ENCODE results near the gene EPS15. TPM values are rescaled to one million over a fixed set of nuclear protein-coding genes. Genes with fewer than 3 reads are reported as not detected.

The EPS15 gene
- total and polyA plus RNA-seq, 2 of the 13 experiments (the other 11 are each of a cell fraction or from before 2014, with no cell fraction given): 14.3 to 19.3 TPM

- Histone ChIP-seq H3K4me1 (ENCODE audit: insufficient read depth, low read length) (0 out of 2 replicates have a peak, but pooled peaks cover 4% of the 10 kb centered on the region), H3K4me2 (ENCODE audit: low read depth, low read length) (no peak overlapping the region), H3K9me3 (ENCODE audit: low read length) (no peaks in the 10 kb centered on the region), H2AFZ (ENCODE audit: low read length) (no peak overlapping the region), H3K79me2 (ENCODE audit: insufficient read depth, low read length) (peaks cover 2% of the 10 kb centered on the region), H4K20me1 (ENCODE audit: insufficient read depth, low read length) (no peaks in the 10 kb centered on the region), H3K27ac (ENCODE audit: extremely low read length, insufficient read depth, low read length) (no peak overlapping the region), H3K9ac (ENCODE audit: insufficient read depth, low read depth, low read length) (no peak overlapping the region), H3K27me3 (ENCODE audit: control insufficient read depth in 1 of 2, insufficient read depth in 2 of 2, low read length in 2 of 2) (no peaks in the 10 kb centered on the region), H3K4me3 (replicated peaks in 1 of 3; ENCODE audit: insufficient read depth in 1 of 3, low read depth in 2 of 3, low read length in 3 of 3) (no peak overlapping the region), H3K36me3 (replicated peaks in 1 of 2; ENCODE audit: control insufficient read depth in 1 of 2, insufficient read depth in 2 of 2, low read length in 2 of 2) (peaks cover 1 to 4% of the 10 kb centered on the region in 2 experiments; a peak in 3 of 5 replicates)
- CTCF ChIA-PET (ENCODE audit: low intra/inter-chr PET ratio, low total read pairs): no interaction called here
- DNase-seq (ENCODE audit: low spot score) (no peak), ATAC-seq (no peak), FAIRE-seq (no peak)
- POLR2A ChIA-PET: no interaction called here
- intact Hi-C loops (cut with micrococcal nuclease; ENCODE audit: unreplicated experiment): no loop called here
- 97% methylated on average over 2 of the region's 2 CpGs for WGBS (ENCODE audit: low lambda C conversion rate)
- TF ChIP-seq CHD4 (IDR thresholded peaks at IDR 0.05; ENCODE audit: borderline replicate concordance, low read length) (no peak), ZNF44 (CRISPR knock-in tag; IDR thresholded peaks at IDR 0.05) (no peak), AGO1 (IDR thresholded peaks at IDR 0.05; ENCODE audit: low read depth, low read length, poor library complexity, severe bottlenecking) (no peak), TSC22D2 (CRISPR knock-in tag; IDR thresholded peaks at IDR 0.05; ENCODE audit: borderline replicate concordance) (no peak), ZBTB49 (CRISPR knock-in tag; IDR thresholded peaks at IDR 0.05; ENCODE audit: borderline replicate concordance) (no peak), NPAS2 (CRISPR knock-in tag; IDR thresholded peaks at IDR 0.05; ENCODE audit: borderline replicate concordance) (no peak), ZNF263 (CRISPR knock-in tag; IDR thresholded peaks at IDR 0.05) (no peak)
- BruUV-seq (replicated peaks): no TSS peak
- in situ Hi-C loops (cut with HindIII; ENCODE audit: extremely low pct_ligation_motif_present, low pct_unique_long_range_greater_than_20kb): no loop called here
These were observed 103.1 kb downstream of the EPS15 start for GRCh38 chr1:51415963-51416362.
